GM12878 (cell line): ENCODE data around the gene MARCHF11. TPM values are rescaled to one million over a fixed set of nuclear protein-coding genes. Genes with fewer than 3 reads are reported as not detected.

Experiments
- ATAC-seq: fragments of 200-7000 bp; cut with Tn5 transposase; 3 replicates; pipeline ENCODE4 v1.9.1; 2020; ENCODE audit warnings: mild to moderate bottlenecking, moderate library complexity
- BruUV-seq: library from RNA; stranded (reverse); fragments of 400-500 nt; replicated peaks from 2 replicates; lab custom pipeline; 2021; lab: Mats Ljungman, UMichigan
- CTCF ChIA-PET: fragments of 300-600 bp; sonication (Branson Sonifier 250); formaldehyde crosslinking; extraction: SDS; loops from one replicate; lab custom pipeline; 2021; ENCODE audit warnings: inconsistent platforms; lab: Yijun Ruan, JAX
- POLR2A ChIA-PET: fragments of 350-600 bp; formaldehyde crosslinking; extraction: SDS; loops from one replicate; lab custom pipeline; 2021; ENCODE audit warnings: inconsistent platforms; lab: Charles Lee
- RAD21 ChIA-PET: fragments of 300-600 bp; sonication (Branson Sonifier 250); formaldehyde crosslinking; loops from one replicate; lab custom pipeline; 2023; ENCODE audit warnings: antibody characterized with exemption; ENCODE audit not compliant: unreplicated experiment; lab: Charles Lee
- SMC1A ChIA-PET: fragments of 300-600 bp; sonication (Branson Sonifier 250); formaldehyde crosslinking; loops from one replicate; lab custom pipeline; 2023; ENCODE audit not compliant: unreplicated experiment, uncharacterized antibody; lab: Charles Lee
- DNase-seq: peaks from one replicate; pipeline ENCODE4 v3.0.0-alpha.2; 2011; ENCODE audit warnings: low read depth, low spot score
- FAIRE-seq: peaks from 3 replicates; lab custom pipeline; 2011; peaks lifted over from hg19 to GRCh38; lab: Jason Lieb, UNC
- H2AFZ ChIP-seq: 2 replicates; pipeline ENCODE4 v1.6.0; 2011; ENCODE audit warnings: low read depth, low read length, control low read depth; ENCODE audit not compliant: control insufficient read depth
- H3K27ac ChIP-seq: 2 replicates; pipeline ENCODE4 v1.5.1; 2011; ENCODE audit warnings: control low read depth; ENCODE audit not compliant: control insufficient read depth, insufficient read depth
- H3K27me3 ChIP-seq, 2 experiments: replicated peaks in 1 of 2; 2 replicates each; pipeline versions ENCODE4 v1.6.0 to v1.6.1; 2011; ENCODE audit warnings: low read length in 1 of 2; ENCODE audit not compliant: control insufficient read depth in 2 of 2, insufficient read depth in 2 of 2
- H3K36me3 ChIP-seq, 2 experiments: 2 replicates each; pipeline ENCODE4 v1.5.1; 2011; ENCODE audit warnings: low read length in 1 of 2; ENCODE audit not compliant: control insufficient read depth in 2 of 2, insufficient read depth in 2 of 2
- H3K4me1 ChIP-seq: 2 replicates; pipeline ENCODE4 v1.6.1; 2011; ENCODE audit warnings: mild to moderate bottlenecking, low read length, moderate library complexity, mixed read lengths; ENCODE audit not compliant: control insufficient read depth, insufficient read depth
- H3K4me2 ChIP-seq: 2 replicates; pipeline ENCODE4 v1.6.0; 2011; ENCODE audit warnings: control low read depth; ENCODE audit not compliant: control insufficient read depth, insufficient read depth
- H3K4me3 ChIP-seq: fragments of 200-600 bp; sonication (generic); 2 replicates; pipeline ENCODE4 v1.5.1; 2016
- H3K79me2 ChIP-seq: 2 replicates; pipeline ENCODE4 v1.6.0; 2011; ENCODE audit warnings: low read length; ENCODE audit not compliant: control insufficient read depth, insufficient read depth
- H3K9ac ChIP-seq: 2 replicates; pipeline ENCODE4 v1.8.0; 2011; ENCODE audit warnings: low read length, control low read depth, mixed read lengths; ENCODE audit not compliant: control insufficient read depth, insufficient read depth
- H3K9me3 ChIP-seq: replicated peaks from 3 replicates; pipeline ENCODE4 v1.5.1; 2011; ENCODE audit warnings: mild to moderate bottlenecking, low read length; ENCODE audit not compliant: control insufficient read depth, insufficient read depth
- H4K20me1 ChIP-seq: 2 replicates; pipeline ENCODE4 v1.6.0; 2011; ENCODE audit not compliant: control insufficient read depth, insufficient read depth
- BRCA1 ChIP-seq: IDR thresholded peaks from 2 replicates; pipeline ENCODE4 v1.6.1; 2011; ENCODE audit warnings: low read depth, low read length, improper control_type of control experiment
- CREB1 ChIP-seq: IDR thresholded peaks from 2 replicates; pipeline ENCODE4 v1.6.1; 2012; ENCODE audit warnings: low read depth, mild to moderate bottlenecking, inconsistent platforms
- HDAC2 ChIP-seq: fragments of 200-600 bp; sonication (generic); IDR thresholded peaks from 2 replicates; pipeline ENCODE4 v1.6.1; 2017
- POLR2A ChIP-seq: IDR thresholded peaks from 2 replicates; pipeline ENCODE4 v1.6.1; 2011; ENCODE audit warnings: low read depth, mild to moderate bottlenecking, low read length
- POU2F2 ChIP-seq: IDR thresholded peaks from 3 replicates; pipeline ENCODE4 v1.6.1; 2011; ENCODE audit warnings: low read depth, mild to moderate bottlenecking, low read length, borderline replicate concordance
- SIX5 ChIP-seq: IDR thresholded peaks from 2 replicates; pipeline ENCODE4 v1.6.1; 2011; ENCODE audit warnings: mild to moderate bottlenecking, low read depth, low read length, moderate library complexity; ENCODE audit not compliant: severe bottlenecking
- SKIL ChIP-seq: fragments of 450-650 bp; IDR thresholded peaks from 2 replicates; pipeline ENCODE4 v1.6.1; 2017; ENCODE audit warnings: mild to moderate bottlenecking, low read depth, inconsistent platforms; ENCODE audit not compliant: poor library complexity, severe bottlenecking
- STAT3 ChIP-seq: IDR thresholded peaks from 2 replicates; pipeline ENCODE4 v1.6.1; 2011; ENCODE audit warnings: low read depth, low read length, improper control_type of control experiment
- WGBS: methylation state at CpG from one replicate; pipeline ENCODE4 v1.1.6; 2016; ENCODE audit warnings: low lambda C conversion rate; ENCODE audit not compliant: insufficient replicate concordance, insufficient coverage; ENCODE audit errors: missing lambda C conversion rate; 5-methylcytosine and 5-hydroxymethylcytosine counted together
- in situ Hi-C: fragments of 300-500 bp; cut with MboI; formaldehyde crosslinking; loops from 9 replicates; pipeline ENCODE4 v1.14.3; 2018; ENCODE audit warnings: mixed read lengths
- intact Hi-C: fragments of 100-400 bp; cut with micrococcal nuclease; formaldehyde crosslinking; loops from one replicate; pipeline ENCODE4 v1.14.2; 2022; ENCODE audit not compliant: unreplicated experiment
- polyA plus RNA-seq, 11 experiments: library from polyadenylated mRNA; depleted of rRNA in 4 of 11; unstranded in 6 of 11; stranded (reverse) in 5 of 11; fragments of >200 nt; fragmentation: Nextera tagmentation in 4 of 11; fragmentation: Illumina TruSeq in 1 of 11; extraction: Ambion mirVana in 4 of 11; extraction: Trizol in 1 of 11; gene quantifications; 1 replicate in 1 of 11; 2 replicates in 10 of 11; pipeline versions ENCODE4 v1.2.1 to v1.2.3, GENCODE V29; 2011 to 2016; ENCODE audit warnings: inconsistent platforms in 2 of 11, missing spikeins in 2 of 11, low read depth in 1 of 11
- total RNA-seq, 4 experiments: library from RNA; depleted of rRNA in 3 of 4; stranded (reverse); fragments of >200 nt in 3 of 4; fragmentation: Illumina TruSeq in 1 of 4; extraction: Trizol in 1 of 4; gene quantifications; 2 replicates each; pipeline versions ENCODE4 v1.2.1 to v1.2.3, GENCODE V29; 2013 to 2021
- TF ChIP-seq, protein P1 (sequence below): IDR thresholded peaks from 2 replicates; pipeline ENCODE4 v1.6.1; 2012; ENCODE audit warnings: low read depth, low read length, improper control_type of control experiment
- TF ChIP-seq, protein P2 (sequence below): fragments of 450-650 bp; IDR thresholded peaks from 2 replicates; pipeline ENCODE4 v1.6.1; 2017; ENCODE audit warnings: low read depth, mild to moderate bottlenecking, moderate library complexity

Gene MARCHF11
- total and polyA plus RNA-seq, 10 of the 15 experiments (the other 5 are each of a cell fraction or from before 2014, with no cell fraction given) = 0.26 TPM; not detected in 9

GRCh38 chr5:16061163-16061562 is 118.4 kb downstream of the MARCHF11 start (continued):
- TF ChIP-seq SKIL = no peak
- TF ChIP-seq, protein P1, sequence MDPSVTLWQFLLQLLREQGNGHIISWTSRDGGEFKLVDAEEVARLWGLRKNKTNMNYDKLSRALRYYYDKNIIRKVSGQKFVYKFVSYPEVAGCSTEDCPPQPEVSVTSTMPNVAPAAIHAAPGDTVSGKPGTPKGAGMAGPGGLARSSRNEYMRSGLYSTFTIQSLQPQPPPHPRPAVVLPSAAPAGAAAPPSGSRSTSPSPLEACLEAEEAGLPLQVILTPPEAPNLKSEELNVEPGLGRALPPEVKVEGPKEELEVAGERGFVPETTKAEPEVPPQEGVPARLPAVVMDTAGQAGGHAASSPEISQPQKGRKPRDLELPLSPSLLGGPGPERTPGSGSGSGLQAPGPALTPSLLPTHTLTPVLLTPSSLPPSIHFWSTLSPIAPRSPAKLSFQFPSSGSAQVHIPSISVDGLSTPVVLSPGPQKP = no peak
- TF ChIP-seq BRCA1 = no peak
- no peak for TF ChIP-seq CREB1
- TF ChIP-seq STAT3 = no peak
- TF ChIP-seq HDAC2 = no peak
- no peak for TF ChIP-seq POU2F2
- TF ChIP-seq, all 136 proteins: peak for 0

- ATAC-seq = no peak
- POLR2A ChIA-PET = no interaction called here
- Histone ChIP-seq H4K20me1 (no peaks in the 10 kb centered on the region), H2AFZ (no peak overlapping the region), H3K27ac (no peak overlapping the region), H3K27me3 (no peaks in the 10 kb centered on the region), H3K36me3 (no peaks in the 10 kb centered on the region), H3K4me3 (no peak overlapping the region), H3K9me3 (no peaks in the 10 kb centered on the region), H3K9ac (no peak overlapping the region), H3K4me1 (no peaks in the 10 kb centered on the region), H3K4me2 (no peak overlapping the region), H3K79me2 (no peaks in the 10 kb centered on the region)
- intact Hi-C loops = no loop called here
- in situ Hi-C loops = no loop called here
- CTCF ChIA-PET = no interaction called here
- no peak for FAIRE-seq
- RAD21 ChIA-PET = no interaction called here
- 0% methylated on average over 1 of the region's 1 CpG for WGBS
- SMC1A ChIA-PET = interaction anchor here (0.7 kb wide), 1 partner anchor 9 kb away, joined by 3 read pairs; no protein-coding TSS in a partner anchor
- BruUV-seq = no TSS peak
- DNase-seq = no peak
- TF ChIP-seq, protein P2, sequence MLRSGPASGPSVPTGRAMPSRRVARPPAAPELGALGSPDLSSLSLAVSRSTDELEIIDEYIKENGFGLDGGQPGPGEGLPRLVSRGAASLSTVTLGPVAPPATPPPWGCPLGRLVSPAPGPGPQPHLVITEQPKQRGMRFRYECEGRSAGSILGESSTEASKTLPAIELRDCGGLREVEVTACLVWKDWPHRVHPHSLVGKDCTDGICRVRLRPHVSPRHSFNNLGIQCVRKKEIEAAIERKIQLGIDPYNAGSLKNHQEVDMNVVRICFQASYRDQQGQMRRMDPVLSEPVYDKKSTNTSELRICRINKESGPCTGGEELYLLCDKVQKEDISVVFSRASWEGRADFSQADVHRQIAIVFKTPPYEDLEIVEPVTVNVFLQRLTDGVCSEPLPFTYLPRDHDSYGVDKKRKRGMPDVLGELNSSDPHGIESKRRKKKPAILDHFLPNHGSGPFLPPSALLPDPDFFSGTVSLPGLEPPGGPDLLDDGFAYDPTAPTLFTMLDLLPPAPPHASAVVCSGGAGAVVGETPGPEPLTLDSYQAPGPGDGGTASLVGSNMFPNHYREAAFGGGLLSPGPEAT = no peak
- TF ChIP-seq POLR2A (no peak), SIX5 (no peak)
Observed at GRCh38 chr5:16057277-16057676, 122.3 kb downstream of the MARCHF11 start.
